Stimulated activated CD8-positive, alpha-beta memory T cell treated with anti-CD3 and anti-CD28 coated beads, Interleukin-2, amount 100 ng/mL, for 1 hour (primary cell): ENCODE data around the gene TAF11L6.
"Not testable (repeated sequence)": the region's sequence is repeated elsewhere in the genome, so short reads cannot be mapped to it uniquely, and the experiment has no call there.

Experiments
- DNase-seq, 2 donors: peaks; one replicate each; pipeline ENCODE4 v3.0.0-alpha.2; 2020; ENCODE audit warnings: low read depth in 2 of 2

TAF11L6 gene

GRCh38 chr5:17528369-17528768 is at the start of gene TAF11L6:
TAF11L6 (plus strand) TSS chr5:17528669.
- DNase-seq: not testable (repeated sequence)

GRCh38 chr5:17481378-17481777 is 47.1 kb upstream of the TAF11L6 start:
- no peak for DNase-seq

- no peak for DNase-seq
These were observed 45.7 kb upstream of the TAF11L6 start for GRCh38 chr5:17482790-17483189.

GRCh38 chr5:17486464-17487173 is 41.9 kb upstream of the TAF11L6 start:
- DNase-seq: not testable (repeated sequence)

- DNase-seq: no peak
These were observed 41.3 kb upstream of the TAF11L6 start for GRCh38 chr5:17487174-17487512.

- not testable (repeated sequence) for DNase-seq
These were observed 37.2 kb upstream of the TAF11L6 start for GRCh38 chr5:17491257-17491656.

- DNase-seq: no peak
These were observed 35.7 kb upstream of the TAF11L6 start for GRCh38 chr5:17492770-17493169.

- no peak for DNase-seq
These were observed 31.0 kb upstream of the TAF11L6 start for GRCh38 chr5:17497446-17497845.

GRCh38 chr5:17497931-17498330 is 30.5 kb upstream of the TAF11L6 start, which contains the start of gene TAF11L2:
TAF11L2 (plus strand) TSS chr5:17498231.
- not testable (repeated sequence) for DNase-seq

- DNase-seq: no peak
These were observed 16.6 kb upstream of the TAF11L6 start for GRCh38 chr5:17511775-17512325.

GRCh38 chr5:17517526-17517925 is 10.9 kb upstream of the TAF11L6 start:
- DNase-seq: not testable (repeated sequence)

GRCh38 chr5:17518067-17518466 is 10.4 kb upstream of the TAF11L6 start, which contains the start of gene TAF11L3:
TAF11L3 (plus strand) TSS chr5:17518367.
- not testable (repeated sequence) for DNase-seq

- DNase-seq: not testable (repeated sequence)
These were observed 9.0 kb upstream of the TAF11L6 start for GRCh38 chr5:17519508-17519907.

GRCh38 chr5:17521501-17521900 is 7.0 kb upstream of the TAF11L6 start, which contains the start of gene TAF11L4:
TAF11L4 (plus strand) TSS chr5:17521801.
- not testable (repeated sequence) for DNase-seq

GRCh38 chr5:17524935-17525334 is 3.5 kb upstream of the TAF11L6 start, which contains the start of gene TAF11L5:
TAF11L5 (plus strand) TSS chr5:17525235.
- not testable (repeated sequence) for DNase-seq

- DNase-seq: not testable (repeated sequence)
These were observed 2.0 kb upstream of the TAF11L6 start for GRCh38 chr5:17526504-17526903.
